GM21529 (cell line): Measurements from ENCODE around the gene BCL6.

ENCODE experiments used
- ATAC-seq: cut with Tn5 transposase; IDR thresholded peaks from one replicate; pipeline ENCODE4 v1.9.1; 2021; ENCODE audit not compliant: unreplicated experiment

The BCL6 gene

DNA sequence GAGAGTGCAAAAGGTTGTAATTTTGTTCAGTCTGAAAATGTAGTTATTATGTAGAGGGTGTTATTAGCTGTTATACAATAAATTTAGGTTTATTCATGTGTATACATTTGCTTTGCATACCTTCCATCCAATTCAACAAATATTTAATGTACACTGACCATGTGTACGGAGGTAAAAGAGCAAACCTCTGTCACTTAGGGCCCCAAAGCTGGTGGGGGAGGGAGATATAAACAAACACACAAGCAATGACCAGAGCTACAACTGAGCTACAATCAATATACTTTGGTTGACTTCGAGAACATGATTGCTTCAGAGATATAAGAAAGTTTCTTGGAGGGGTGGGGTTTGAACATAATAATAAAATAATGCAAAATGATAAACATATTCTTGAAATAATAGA is 17.5 kb upstream of the BCL6 start:
- no peak for ATAC-seq

DNA sequence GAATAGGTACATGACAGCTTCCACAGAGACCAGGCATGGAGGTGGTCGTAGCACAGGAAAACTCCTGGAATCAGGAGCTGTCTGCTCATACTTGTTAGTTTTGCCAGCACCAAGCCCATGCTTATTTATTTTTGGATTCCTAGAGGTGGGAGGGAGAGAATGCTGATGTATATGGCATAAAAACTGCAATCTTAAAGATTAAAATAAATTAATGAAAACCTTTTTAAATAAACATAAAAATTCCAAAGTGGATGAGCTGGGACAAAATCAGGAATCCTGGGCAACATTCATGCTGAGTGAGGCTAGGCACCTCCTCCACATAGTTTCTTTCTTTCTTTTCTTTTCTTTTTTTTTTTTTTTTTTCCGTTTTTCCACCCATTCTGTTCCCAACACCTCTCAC is 14.3 kb upstream of the BCL6 start:
- ATAC-seq: no peak

DNA sequence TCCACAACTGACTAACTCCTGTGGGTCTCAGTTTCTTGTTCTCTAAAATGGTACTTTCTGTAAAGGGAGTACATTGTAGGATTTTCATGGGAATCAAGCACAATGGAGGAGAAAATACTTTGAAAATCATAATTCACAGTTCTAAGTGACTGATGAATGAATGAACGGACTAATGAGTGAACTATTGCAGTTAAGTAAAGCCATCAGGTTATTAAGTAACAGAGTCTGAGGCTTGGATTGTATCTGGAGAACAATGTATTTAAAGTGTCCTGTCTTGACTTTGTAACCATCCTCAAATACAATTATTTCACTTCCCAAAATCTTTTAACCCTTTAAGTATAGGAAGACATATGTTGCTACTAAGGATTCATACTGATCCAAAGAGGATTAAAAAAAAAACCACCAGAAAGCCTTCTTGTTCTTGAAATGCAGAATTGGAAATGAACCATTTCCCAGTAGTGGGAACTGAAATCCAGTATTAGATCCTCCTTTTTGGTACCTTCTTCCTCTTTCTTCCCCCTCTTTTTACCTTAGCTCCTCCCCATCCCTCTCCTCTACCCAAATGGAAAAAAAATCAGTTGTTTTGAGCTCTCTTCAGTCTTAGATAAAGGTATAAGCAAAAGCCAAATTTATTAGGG is 13.2 kb upstream of the BCL6 start:
- no peak for ATAC-seq

DNA sequence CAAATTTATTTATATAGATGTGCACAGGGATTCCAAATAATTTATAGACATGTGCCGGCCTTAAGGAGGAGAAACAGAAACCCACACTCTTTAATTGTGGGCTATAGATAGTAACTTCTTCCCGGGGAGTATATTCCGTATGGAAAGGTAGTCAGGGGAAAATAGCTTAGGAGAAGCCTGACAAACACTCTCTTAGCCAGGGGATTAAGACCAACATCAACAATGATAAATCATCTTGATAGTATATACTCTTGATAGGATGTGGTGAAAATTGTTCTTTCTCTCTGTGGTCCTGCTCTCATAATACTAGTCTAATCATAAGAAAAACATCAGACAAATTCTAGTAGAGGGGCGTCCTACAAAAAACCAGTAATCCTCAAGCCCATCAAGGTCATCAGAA is 8.2 kb upstream of the BCL6 start:
- ATAC-seq: no peak

DNA sequence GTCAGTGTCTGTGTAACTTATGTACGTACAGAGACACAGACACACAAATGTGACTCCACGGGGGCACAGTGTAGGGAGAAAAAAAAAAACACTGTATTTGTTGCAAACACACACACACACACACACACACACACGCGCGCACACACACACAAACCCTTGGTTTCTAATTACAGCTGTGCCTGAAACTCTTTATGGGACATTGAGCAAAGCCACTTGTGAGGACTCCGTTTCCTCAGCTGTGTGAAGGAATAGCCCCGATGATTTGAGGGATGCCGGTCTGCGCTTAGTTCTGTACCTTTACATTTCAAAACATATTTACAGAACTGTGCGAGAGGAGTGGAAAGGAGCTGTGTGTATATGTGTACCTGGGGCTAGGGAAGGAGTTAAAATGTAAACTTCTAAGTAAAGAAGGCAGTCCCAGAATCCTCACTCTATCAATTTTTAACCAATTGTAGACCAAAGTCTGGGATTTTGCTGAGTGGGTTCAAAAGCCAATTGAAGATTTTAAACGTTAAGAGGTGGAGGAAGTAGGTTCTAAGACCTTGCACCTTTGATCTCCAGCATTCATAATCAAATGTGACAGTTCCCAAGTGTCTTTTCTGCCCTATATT is 5.3 kb upstream of the BCL6 start:
- no peak for ATAC-seq

DNA sequence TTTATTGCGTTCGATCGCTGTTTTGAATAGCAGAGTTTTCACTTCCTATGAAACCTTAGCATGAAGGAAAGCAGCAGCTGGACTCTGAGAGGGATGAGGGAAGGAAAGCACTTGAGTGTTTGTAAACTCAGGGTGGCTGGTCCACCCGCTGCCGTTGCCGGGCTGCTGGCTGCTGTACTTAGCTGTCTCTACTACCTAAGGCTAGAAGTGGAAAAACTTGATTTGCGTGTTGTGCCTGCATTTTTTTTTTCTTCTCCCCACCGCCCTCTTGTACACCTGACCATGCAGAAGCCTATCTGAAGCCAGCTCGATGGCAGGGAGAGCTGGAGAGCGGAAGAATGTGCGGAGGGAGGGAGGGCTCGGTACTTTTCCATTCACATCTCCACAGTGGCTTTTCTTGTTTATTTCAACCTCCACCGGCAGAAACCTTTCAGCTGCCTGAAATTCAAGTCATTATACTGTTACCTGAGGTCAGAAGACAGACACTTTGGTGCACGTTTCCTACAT is 4.8 kb upstream of the BCL6 start:
- no peak for ATAC-seq

DNA sequence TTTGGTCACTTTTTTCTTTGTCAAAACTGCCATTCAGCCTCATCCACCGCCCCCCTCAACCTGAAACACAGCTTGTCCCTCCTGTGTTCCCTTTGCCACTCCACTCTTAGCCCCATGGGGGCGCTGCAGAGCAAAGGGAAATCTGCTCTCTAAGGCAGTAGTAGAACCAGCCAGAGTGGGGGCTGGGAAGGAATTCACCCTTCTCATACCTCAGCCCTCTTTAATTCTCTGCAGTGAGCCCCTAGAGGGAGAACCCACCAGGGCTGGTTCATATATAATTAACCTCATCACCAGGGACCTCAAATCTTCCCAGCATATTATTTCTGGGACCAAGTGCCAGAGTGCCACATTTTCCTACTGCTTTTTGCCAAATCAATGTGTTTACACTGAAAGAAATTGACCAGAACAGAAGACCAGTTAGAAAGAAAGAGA is 2.8 kb upstream of the BCL6 start:
- ATAC-seq: peak; percentile 36

DNA sequence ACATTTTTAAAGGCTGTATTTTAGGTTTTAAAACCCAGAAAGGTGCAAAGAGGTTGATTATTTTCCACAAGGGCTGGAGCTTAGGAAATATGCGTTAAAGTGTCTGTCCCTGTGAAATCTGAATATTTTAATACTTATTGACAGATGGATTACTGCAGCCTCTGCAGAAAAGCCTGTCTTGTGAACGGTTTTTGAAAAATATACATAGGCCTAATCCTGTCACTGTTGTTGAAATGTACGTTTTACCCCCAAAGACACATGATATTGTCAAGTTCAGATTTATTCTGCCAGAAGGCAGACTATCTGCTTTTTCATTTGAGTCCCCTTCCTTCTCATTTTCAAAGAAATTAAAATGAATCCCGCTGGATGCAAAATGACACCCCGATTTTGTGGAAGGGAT is 2.2 kb upstream of the BCL6 start:
- no peak for ATAC-seq

DNA sequence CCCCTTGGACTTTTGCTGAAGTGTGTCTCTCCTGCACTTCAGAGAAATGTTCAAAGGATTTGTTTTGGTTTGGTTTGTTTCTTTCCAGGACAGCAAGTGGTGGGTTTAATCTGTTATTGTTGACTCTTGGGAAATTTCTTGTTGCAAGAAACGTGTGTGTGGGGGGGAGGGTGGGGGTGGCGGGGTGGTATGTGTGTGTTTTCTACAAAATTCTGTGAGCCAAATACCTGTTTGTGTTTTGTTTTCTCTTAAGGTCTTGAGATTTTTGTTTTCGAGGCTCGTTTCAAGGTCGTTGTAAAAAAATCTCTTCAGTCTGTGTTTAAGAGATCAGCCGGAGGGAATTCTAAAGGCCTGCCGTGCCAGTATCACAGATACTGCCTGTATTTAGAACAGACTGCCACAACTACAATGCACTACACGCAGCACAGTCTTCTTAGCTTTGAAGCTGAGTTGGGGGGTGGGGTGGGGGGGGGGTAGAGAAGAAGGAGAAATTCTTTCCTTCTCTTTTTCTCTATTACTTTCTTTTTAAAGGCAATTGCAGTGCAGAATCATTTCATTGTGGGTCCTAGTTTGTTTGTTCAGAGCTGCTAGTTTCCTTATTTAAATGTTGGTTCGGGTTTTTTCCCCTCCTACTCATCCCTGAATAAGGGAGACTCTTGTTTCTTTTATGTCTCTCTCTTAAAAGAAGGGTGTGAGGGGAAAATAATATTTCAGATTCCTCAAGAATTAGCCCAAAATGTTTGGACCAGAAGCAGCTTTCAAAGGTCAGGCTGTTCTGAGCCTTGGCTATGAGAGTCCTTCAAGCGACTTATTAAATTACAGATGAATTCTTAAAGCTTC is 1.4 kb upstream of the BCL6 start:
- ATAC-seq: no peak

DNA sequence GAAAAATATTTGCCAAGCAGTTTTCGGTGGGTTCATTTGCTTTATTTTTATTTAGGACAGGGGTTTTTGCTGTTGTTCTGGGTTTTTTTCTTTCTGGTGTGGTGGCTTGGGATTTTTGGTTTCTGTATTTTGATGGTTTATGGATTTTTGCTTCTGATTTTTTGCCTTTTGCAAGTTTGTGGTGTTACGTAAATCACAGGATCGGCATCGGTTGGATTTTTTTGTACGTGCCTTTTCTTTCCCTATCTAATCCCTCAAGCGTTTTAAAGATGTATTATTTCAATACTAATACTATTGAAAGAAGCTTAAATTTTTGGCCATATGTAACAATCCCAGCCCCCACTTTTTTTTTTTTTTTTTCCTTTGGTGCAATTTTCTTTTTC is 782 bp upstream of the BCL6 start:
- no peak for ATAC-seq

DNA sequence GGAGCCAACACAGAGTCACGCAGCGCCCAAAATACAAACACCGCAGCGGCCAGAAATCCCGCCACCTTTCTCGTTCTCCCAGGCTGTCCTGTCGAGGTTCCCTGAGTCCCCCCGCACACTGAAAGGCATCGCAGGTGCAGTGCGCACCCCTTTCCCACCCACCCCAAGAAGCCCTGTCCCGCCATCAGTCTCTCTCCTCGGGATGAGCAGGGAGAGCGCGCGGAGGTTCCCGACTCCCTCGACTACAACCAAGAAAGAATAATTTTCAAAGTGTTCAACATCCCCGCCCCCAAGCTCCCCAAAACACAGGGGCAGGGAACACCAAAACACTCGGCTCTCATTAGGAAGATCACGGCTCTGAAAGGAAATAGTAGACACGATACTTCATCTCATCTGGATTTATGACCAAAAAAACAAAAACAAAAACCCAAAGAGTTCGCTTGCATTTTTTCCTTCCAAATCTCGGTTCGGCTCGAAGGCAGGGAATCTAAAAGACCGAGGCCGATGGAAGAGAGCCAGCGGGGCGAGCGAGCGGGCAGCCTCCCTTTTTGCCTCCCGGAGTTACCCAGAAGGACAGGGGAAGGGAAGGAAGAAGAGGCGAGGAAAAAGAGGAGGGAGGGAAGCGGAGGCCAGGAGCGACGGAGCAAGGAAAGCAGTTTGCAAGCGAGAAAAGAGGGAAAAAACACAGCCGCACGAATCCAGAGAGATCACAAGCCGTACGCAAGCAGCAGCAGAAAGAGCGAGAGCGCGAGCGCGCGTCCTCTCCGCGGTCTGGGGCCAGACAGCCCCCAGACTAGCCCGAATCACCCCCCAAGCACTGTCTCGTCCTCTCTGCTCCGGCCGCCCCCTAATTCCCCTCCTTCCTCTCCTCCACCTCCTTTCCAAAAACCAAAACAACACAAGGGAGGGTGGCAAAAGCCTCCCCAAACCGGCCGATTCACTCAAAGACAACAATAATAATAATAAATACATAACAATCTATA is 808 bp downstream of the BCL6 start:
- no peak for ATAC-seq

DNA sequence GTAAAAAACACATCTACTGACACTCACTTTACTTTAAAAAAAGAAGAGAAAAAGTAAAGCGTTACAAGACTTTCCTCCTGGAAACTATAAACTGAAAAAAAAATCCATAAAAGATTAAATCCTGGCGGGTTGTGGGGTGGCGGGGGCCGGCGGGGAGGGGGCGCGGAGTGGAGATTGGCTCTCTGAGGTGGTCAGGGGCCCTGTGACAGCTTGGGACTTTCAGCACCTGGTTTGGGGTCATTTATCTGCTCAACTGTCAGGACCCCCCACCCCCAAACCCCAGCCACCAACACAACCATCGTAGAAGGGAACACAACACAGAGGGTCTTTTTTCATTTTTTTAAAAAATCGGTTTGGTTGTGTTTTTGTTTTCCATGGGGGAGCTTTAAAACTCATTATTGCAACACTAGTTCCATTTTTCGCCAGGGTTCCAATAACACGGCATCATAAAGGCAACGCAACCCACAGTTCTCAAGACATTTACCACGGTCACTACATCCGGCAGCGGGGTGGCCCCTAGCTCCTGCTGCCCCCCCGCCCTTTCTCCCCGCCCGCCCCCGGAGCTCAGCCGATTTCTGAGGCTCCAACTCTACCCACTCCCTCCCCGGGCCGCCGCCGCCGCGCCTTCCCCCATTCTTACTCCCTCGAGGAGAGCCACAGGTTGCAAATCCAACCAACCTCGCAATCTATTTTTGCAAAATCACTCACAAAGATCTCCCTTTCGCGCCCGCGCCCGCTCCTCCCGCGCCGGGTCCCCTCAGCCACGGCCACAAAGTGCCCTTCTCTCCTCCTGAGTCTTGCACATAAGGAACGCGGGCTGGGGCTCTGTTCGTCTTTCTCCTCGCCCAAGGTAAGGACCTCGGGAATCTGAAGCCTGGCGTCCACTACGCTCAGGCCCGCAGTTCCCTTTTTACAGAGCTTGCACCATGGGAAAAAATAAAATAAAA is 1.8 kb downstream of the BCL6 start:
- no peak for ATAC-seq

DNA sequence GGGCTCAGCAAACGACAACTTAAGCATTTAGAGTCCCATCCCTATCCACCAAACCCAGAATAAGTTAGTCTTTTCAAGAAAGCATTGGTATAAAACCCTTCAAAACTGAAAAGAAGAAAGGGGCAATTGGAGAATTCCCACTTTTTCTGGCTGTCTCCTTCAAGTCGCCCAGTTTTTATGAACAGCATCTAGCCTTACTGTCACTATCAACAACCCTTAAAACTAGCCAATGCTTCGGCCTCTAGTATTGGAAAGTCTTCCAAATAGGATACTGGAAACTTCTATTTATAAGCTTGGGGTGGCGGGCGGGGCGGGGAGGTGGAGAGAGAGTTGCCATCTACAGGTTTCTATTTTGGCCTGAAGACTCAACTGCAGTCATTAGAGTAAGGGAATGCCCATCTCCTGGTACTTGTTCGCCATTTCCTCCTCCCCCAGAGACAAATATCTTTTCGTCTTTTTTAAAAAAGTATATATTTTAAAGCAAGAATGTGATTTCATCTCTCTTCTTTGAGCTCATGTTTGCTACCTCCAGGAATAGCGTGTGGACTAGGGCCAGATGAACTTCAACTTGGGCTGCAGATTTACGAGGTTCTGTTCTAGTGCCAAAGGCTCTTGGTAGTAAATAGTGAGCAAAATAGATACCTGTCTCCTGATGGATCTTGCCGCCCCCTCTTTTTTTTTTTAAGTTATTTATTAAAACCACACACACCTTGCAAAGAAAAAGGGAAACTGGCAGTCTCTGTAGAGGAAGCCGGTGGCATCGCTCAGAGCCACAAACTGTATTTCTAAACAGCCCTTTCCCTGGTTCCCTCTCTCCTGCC is 2.7 kb downstream of the BCL6 start:
- ATAC-seq: no peak

DNA sequence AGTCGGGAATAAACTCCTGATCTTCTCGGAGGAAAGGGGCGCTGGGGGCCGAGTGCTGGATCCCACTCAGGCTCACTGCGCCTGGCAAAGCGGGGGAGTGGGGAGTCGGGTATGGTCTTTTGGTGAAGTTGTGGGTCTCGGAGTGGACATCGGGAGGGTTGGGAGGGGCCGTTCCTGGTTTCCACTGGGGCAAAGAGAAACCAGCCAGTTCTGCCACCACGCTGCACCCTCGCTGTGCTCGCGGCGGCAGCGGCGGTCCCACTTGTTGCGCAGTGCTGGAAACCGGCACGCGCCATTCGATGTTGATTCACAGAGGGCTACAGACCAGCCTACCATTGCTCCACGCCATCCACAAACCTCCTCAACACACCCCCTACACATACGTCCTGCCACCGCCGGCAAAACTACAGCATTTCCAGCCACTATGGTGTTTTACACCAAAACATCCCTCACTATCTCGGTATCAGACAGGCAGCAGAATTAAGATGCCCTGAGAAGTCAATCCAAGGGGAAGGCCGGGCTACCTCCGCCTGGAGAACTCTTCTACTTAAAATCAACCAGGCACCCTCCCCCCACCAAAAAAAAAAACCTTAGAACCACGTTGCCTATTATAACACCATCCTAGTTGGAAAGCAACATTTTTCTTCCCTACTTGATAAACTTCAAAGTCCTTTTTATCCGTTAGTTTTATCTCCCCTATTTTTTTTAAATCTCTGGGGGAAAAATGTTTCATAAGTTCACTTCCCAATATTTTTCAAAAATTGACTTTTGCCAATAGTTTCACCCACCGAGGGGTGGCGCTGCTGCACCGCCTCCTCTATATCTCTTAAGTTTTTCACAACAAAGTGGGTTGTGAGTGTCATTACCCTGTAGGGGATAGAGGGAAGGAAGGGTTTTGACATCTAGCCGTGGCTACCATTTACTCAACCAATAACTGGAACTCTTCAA is 3.6 kb downstream of the BCL6 start:
- ATAC-seq: no peak

DNA sequence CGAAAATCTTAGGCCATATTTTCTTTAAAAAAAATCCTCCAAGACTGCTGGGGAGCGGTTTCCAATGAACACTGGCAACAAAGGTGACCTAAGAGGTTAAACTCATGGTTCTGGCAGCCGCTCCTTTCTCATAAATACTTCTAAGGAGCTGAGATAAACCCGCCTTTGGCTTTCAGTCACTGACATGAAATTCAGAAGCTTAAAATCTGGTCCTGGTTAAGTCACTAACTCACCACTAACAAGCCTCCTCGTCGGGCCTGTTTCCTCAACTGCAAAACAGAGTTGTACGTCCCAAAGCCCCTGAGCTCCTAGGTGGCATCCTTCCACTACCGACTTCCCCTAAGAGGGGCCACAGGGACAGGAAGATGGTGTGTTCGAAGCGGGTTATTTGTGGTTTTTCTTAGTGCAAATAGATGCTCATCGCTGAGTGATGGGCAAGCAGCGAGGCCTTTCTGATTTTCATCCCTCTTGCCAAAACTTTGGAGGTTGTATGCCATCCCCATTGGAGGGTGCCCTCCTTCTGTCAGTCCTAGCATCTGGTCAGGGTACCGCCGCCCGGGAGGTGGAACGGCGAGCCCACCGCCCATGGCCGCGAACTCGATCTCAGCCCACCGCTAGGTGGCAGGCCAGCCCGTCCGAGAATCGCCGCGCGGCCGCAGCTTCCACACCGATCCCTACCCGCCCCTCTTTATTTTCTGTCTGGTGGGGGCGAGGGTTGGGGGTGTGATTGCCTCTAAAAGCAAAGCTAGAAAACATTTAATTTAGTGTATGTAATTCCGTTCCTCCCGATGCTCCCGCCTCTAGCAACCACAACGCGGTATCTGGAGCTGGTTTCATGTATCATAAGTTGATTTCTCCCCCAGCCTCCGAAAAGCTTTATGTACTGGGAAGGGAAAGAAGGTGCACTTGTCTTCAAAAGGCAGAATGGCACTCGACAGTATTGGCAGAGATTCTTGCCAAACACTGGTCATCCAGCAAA is 4.6 kb downstream of the BCL6 start:
- no peak for ATAC-seq

DNA sequence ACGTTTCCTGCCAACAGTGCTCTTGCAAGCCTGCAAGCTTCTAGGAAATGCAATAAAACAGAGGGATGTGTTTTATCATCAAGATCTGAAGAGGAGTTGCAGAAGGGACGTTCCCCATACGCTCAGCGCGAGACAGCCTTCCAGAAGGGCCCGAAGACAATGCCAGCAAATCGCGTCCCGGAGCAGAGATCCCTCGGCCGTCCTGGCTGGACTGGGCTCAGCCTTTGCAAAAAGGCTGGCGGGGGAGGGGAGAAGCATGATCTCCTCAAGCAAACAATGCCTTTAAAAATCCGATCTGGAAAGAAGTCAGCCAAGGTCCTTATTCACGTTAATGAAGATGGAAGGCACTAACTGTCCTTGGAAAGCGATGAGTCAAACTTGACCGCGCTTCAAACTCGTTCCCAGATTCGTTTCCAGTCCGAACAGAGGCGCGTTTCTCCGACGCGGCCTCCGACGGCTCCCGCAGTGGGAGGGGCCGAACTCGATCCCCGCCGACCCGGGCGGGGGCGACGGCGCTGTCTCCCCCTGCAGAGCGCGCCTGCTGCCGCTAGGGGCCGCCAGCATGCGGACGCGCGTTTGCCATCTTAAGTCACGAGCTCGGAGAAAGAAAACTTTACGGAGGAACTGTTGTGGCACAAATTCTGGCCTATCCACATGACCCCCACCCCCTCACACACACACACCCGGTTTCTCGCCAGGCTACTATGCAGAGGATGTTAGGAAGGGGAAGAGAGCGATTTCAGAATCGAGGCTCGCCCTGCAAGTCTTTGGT is 5.5 kb downstream of the BCL6 start:
- ATAC-seq: no peak
